HG03439 (cell line): ENCODE results near the gene FGG.

Source experiments
- ATAC-seq: cut with Tn5 transposase; IDR thresholded peaks from one replicate; pipeline ENCODE4 v1.9.1; 2021; ENCODE audit warnings: mild to moderate bottlenecking, moderate library complexity; ENCODE audit not compliant: unreplicated experiment

Gene FGG

DNA sequence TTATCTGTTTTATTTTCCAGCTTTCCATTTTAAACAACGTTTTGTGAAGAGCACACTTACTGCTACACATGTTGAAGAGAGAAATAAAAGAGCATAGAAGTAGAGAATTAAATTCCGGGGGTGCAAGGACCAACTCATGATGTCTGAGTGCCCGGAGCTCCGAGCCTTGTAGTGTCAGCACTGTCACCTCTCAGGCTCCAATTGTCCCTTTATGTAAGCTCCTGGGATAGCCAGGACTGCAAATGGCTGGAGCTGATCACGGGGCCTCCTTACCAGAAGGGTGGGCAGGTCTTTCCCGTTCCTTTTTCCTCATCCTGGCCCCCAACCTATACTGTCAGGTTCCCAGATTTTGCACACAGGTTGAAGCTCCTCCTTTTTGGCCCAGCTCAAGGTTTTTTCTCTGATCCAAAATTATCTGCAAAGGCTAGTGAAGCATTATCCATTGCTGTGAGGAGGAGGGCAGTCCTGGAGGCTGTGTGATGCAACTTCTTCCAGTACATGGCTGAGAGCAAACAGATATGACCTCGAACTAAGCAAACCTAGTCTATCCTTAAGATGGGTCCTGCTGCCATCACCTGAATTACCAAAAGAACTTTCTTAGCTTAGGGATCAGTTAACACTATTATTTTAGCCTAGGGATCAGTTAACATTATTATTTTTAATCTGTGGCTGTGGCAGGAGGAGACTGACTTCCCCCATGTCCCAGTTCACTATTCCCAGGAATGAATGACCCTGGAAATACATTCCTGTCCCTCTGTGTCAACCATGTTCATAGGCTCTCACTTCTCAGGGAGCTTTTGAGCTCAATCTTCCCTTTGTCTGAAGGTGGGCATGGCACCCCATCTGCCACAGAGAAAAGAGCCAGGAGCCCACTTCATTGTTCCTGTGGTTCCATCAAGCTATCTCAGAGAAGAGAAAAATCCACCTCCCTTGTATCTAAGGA, at the start of gene FGG:
FGG (minus strand) TSS at position 185 of the 943 bp plus-strand sequence; CDS start at position 138, 47 bp downstream.
- no peak for ATAC-seq

DNA sequence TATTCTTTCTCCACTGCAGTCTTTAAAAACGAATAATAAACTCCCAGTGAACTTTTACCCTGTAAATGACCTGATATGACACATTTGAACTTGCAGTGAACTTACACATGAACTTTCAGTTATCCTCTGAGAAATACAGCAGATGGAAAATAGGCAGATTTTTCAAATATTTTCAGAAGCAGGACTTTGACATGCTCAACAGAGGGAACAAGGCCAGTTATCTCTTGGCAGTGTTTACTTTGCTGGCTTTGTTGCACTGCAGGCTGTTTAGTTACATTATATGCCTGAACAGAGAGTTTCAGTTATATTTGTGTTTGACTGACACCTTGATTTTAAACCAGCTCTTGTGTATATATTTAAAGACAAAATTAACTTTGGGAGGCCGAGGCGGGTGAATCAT, 47.6 kb upstream of the FGG start:
- ATAC-seq: no peak

DNA sequence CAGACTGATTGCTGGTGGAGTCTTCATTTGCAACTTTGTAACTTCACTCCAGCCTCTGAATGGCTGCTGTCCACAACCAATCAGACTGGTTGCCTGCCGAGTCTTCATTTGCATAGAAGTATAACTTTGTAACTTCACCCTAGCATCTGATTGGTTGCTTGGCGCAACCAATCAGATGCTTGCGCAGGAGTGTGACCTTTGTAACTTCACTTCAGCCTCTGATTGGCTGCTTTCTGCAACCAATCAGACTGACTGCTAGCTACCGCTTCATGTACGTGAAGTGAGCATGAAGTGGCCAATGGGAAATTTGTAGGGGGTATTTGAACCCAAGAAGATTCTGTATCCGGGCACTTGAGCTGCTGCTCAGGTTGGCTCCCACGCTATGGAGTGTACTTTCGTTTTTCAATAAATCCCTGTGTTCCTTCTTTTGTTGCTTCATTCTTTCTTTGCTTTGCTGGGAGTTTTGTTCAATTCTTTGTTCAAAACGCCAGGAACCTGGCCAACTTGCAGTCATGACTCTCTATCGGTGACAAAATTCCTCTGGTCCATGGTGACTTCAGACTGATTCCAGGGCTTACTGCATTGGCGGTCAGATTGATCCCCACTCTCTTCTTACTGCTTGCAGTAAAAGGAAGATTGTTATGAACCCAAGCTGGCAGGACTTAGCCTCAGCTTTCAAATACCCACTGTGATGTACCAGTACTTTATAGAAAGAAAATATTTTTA, 46.4 kb upstream of the FGG start:
- ATAC-seq: no peak

DNA sequence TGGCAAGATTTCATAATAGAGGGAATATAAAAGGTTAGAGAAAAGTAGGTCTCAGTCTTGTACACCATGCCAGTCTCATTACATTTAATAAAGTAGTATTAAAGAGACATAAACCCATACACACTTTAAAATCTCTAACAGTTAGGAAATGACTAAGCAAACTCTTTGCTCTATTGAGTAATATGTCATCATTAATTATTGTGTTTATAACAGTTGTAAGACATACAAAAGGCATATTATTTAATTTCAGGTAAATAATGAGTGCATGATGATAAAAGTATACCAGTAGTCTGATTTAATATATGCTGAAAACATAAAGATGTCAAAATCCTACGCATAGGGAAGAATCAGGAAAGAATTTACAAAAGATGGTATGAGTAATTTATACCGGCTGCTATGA, 31.0 kb upstream of the FGG start:
- ATAC-seq: no peak

DNA sequence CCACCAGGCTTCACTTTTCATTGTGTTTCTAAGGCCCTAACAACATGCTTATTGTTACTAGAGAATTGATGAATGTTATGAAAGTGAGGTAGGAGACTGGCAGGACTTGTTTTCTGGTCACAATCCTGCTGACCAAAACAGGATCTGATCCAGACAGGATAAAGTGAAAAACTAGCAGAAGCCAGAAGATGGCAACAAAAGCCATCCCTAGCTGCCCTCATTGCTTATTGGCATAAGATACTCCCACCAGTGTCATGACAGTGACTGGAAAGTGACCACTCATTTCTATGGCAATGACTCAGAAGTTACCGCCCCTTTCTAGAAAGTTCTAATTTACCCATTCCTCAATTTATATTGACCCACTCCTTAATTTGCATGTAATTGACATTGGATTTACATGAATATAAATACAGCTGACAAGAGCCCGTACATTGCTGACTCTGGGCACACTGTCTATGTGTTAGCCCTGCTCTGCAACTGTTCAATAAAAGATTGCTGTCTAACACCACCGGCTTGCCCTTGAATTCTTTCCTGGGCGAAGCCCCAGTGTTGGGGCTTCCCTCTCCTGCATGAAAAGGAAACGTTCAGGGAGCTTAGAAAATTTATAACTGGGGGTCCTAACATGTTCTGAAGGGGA, 30.0 kb upstream of the FGG start:
- no peak for ATAC-seq

DNA sequence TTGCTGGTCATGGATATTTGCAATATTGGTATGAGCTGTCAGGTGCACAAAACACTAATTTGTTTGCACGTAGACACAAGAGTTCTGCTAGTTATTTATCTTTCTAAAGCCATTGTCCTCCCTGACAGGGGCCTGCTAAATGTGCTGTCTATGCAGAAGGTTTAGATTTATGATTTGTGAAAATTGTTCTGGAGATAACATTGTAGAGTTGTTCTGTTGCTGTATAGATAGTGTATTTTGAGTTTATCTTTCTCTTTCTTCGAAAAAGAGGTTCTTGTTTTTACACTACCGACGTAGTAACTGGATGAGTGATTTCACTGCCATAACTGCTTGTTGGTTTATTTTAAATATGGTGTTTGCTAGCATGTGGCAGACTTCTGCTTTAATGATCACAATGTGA, 28.5 kb upstream of the FGG start:
- no peak for ATAC-seq

DNA sequence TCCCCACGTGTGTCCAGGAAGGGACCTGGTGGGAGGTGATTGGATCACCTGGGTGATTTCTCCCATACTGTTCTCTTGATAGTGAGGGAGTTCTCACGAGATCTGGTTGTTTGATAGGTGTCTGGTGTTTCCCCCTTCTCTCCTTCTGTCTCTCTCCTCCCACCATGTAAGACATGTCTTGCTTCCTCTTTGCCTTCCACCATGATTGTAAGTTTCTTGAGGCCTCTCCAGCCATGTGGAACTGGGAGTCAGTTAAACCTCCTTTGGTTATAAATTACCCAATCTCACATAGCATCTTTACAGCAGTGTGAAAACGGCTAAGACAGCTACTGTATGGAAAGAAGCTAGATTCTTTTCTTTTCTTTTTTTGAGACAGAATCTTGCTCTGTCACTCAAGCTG, 21.6 kb upstream of the FGG start:
- no peak for ATAC-seq

DNA sequence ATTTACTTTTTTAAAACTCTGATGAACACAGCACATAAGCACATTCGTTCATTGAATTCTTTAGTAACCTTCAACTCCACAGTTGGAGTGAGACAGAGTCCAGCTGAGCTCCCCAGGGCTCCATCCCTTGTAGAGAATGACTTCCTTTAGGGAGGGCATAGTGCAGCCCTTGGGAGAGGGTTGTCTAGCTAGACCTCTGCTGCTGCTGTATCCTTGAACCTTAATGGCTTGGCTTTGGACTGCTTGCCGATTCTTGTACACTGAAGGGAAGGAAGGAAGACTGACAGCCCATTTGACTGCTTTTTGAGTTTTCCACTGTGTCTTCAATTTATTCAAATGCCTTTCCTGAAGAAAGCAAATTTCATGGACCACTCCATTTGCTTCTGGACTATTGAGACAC, 19.4 kb upstream of the FGG start:
- ATAC-seq: no peak

DNA sequence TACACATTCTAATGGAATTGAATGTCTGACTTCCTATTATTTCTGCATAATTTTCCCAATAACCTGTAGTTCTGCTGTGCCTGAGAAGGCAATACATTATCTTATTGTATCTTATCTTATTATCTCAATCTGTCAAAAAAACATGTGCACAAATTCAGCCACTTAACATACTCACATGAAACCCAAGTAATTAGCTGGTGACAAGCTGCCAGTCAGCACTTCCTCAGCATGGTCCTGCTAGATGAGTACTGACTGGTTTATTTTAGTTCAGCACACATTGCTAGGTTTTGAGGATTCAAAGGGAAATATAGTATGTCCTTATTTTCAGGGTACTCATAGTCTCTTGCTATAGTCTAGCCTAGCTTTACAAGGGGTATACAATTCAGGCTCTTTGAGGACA, 17.9 kb upstream of the FGG start:
- no peak for ATAC-seq

DNA sequence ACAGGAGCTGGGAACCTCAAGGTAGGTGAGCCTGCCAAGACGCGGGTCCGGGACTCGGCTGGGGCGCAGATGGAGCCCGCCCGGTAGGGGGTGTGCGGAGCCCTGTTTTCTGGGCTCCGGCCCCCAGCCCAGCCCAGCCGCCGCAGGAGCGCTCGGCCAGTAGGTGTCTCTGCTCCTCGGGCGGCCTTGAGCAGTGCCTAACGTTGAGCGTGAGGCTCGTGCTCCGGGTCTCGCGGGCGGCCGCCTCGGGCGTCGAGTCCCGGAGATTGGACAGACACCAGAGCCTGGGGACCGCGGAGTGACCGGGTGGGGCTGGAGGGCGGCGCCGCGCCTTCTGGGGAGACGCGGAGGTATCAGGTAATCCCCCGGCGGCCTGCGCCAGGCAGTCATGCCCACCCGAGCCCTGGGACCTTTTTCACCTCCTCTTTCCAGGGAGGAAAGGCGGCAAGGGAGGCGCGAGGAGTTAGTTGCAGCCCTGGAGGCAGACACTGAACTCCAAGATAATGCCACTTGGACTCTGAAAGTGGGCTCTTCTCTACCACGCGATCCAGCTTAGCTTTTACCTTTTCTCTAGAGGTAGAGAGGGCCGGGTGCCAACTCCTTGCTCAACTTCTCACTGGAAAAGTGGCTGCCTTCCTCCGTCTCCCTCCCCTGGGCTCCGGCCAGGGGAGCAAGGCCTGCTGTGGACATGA, 14.5 kb upstream of the FGG start:
- ATAC-seq: peak; percentile 94

DNA sequence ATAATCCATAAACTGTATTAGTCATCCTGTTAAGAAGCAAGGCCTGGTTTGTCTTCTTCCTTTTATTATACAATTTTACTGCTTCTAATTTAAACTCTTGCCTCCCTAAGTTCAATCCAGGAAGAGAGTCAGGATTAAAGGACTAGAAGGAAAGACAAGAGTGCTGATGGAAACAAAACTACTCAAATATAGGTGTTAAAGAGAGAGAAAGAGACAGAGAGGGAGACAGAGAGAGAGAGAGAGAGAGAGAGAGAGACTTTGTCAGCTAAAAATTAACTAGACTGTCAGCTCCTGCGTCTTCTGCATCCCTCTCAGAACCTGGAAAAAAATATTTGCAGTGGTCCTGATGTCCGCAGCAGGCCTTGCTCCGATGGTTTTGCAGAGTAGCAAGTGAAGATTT, 13.5 kb upstream of the FGG start:
- ATAC-seq: no peak

DNA sequence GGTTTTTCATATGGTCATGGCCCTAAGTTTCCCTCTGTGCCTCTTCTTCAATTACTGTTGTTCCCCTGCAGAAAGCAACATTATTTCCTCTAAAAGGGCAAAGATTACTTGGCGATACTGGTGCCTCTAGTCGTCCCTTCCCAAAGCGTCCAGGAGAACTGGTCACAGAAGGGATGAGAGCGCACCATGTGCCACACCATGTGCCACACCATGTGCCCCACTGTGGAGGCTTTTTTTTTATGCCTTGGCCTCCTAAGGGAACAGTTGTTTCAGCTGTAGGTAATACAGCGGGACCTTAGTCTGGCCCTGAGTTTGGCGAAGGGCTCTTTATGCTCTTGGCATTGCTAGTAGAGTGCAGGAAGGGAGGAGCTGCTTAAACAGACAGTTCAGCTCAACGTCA, 11.5 kb upstream of the FGG start:
- no peak for ATAC-seq

DNA sequence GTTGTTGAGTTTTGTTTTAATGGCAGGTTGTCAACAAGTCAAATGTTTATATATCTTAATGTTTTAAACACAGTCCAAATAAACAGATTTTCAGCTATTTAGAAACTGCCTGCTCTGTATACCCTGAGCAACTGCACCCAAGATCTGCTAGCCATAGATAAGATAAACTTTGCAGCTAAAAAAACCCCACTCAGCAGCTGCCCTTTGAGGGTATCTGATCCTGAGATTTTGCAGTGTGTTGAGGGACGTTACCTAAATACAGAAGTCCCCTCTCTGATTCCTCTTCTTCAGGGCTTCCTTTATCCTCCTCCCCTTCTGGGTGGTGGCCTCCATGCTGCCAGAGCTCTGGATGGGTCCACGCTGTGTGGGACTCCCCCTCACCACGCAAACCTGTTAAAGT, 11.0 kb upstream of the FGG start:
- ATAC-seq: no peak

DNA sequence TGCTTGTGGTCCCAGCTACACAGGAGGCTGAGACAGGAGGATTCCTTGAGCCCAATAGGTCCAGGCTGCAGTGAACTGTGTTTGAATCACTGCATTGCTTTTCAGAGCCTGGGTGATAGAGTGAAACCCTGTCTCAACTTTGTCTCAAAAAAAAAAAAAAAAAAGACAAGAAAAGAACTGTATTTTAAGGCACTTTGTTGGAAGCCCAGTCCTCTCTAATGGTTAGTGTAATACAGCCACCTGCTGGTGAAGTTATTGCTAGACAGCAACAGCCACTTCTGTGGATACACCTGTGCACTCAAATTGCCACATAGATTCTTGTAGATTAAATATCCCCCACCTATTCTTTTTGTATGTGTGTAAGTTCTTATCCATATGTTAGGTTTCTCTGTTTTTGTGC, 10.1 kb upstream of the FGG start:
- no peak for ATAC-seq

DNA sequence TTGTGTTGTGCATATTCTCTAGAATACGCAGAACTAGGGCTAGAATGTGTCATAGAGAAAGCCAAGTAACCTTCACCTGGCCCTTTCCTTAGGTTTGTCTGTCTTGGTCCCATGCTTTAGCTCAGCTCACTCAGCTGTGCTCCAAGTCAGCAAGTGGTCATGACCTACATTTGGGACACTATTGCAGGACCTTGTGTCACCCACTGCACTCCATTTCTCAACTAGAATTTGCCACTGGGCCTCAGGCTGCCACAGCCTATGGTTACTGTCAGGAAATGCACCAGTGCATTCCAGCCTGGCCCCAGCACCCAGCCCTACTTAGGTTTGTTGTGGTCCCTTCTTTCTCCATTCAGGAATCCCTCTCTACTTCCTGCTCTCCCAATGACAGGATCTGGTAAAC, 7.7 kb upstream of the FGG start:
- ATAC-seq: no peak

DNA sequence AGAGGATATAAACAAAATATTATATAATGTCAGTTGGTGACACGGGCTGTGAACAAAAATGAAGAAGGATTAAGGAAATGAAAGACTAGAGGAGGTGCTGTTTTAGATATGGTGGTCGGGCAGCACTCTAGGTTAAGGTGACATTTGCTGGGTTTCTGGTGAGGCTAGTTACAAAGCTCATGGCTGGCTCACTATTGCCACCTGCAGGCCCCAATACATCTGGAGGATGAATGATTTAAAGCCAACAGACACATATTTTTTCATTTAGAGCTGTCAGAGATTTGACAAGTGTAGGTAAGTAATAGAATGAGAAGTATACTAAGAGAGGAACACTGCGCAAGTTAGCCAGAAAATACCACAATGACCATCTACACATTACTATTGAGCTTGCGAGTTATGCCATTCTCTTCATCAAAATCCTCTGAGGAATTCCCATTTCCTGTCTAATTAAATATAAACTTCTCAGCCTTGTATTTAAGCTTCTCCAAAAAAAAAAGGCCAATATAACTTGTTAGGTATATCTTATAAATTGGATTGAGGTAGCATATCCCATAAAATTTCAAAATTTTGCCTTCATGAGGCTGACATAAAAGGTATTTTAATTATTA, 6.4 kb upstream of the FGG start:
- ATAC-seq: peak; percentile 68

DNA sequence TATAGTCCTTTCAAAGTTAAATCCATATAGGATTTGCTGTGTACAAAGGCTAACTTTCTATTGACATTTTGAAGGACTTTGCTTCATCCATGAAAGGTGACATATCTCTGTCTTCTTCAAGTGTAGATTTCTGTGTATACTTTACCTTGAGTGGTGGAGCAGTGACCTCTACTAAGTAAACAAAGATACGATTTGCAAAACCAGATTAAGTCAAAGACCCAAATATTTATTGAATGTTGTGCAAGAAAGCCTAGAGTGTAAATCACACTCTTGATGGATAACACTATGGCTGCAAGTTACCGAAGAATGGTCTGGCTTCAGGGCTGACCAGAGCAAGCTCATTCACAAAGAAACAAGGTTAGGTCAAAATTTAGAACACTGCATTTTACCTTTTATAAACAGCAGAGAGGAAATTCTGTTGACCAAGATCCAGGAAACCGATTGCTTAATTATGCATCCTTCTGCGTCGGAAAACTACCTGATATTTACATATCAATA, 5.4 kb upstream of the FGG start:
- ATAC-seq: no peak

DNA sequence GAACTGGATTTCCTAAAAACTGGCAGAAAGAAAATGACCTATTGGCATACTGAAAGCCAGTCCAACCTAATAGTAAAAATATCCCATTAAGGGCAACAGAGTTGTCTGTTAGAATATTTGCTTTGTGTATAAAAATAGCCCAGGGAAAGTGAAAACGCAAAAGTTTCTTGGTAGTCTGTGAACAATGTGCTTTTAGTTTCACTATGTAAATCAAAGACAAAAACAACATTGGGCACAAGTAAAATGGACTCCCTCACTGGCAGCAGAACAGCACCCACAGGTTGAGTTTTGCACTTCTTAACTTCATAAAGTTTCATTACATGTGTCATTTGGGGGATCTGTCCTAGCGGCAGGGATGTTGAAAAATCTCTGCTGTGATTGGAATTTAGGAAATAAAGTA, 4.3 kb upstream of the FGG start:
- ATAC-seq: peak; percentile 94

DNA sequence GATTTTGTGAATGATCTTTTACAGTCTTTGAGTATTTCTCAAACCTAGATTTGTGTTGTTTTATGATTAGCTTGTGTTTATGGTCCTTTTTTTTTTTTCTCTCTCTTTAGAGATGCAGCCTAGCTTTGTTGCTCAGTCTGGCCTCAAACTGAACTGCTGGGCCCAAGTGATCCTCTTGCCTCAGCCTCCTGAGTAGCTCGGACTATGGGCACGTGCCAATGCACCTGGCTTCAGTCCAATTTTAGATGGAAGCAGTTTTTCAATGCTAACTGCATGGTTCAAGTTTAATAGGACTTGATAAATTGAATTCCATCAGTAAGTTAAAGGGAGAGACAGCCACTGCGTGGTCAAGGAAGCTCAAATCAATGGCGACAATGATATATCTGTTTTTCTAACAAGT, 3.8 kb upstream of the FGG start:
- no peak for ATAC-seq

DNA sequence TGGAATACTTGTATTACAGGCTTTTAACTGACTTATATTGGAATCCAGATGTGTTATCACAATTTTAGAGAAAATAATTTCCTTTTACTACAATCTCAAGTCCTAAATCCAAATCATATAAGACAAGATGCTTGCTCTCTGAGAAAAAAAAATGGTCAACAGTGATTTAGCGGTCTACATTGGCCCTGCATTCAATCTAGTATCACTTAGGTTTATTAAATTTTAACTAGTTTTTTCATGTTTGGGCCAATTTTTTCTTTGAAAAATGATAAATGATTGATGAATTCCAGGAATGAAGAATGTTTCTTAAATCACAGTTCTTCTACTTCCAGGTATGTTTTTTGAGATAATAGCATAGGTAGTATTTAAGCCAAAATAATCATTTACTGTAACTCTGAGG, 2.8 kb upstream of the FGG start:
- ATAC-seq: no peak

DNA sequence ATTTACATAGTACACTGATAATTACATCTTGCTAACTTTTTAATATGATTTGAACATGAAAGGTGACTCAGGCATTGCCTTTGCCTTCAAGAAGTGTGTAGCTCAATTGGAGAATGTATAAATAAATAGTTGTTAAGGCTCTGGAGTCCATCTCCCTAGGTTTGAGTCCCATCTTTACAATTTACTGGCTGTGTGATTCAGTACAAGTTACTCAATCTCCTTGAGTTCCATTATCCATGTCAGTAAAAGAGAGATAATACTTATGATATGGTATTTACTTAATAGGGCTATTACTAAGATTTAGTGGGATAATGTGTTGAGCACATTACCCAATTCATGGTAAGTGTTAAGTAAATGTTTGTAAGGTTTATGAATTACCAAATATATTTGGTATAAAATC, 1.9 kb upstream of the FGG start:
- no peak for ATAC-seq
